A673 (cell line): Measurements from ENCODE around the gene RAN. TPM values are rescaled to one million over a fixed set of nuclear protein-coding genes. Genes with fewer than 3 reads are reported as not detected.

Experiments used
- BruUV-seq: library from RNA; stranded (reverse); fragments of 400-500 nt; replicated peaks from 2 replicates; lab custom pipeline; 2021; lab: Mats Ljungman, UMichigan
- CTCF ChIA-PET: fragments of 300-600 bp; sonication (Branson Sonifier 250); formaldehyde crosslinking; loops from one replicate; lab custom pipeline; 2022; ENCODE audit warnings: antibody characterized with exemption; lab: Charles Lee
- POLR2A ChIA-PET: fragments of 300-600 bp; sonication (Branson Sonifier 250); formaldehyde crosslinking; loops from one replicate; lab custom pipeline; 2022; ENCODE audit warnings: antibody characterized with exemption; ENCODE audit not compliant: low non-redundant PET; lab: Charles Lee
- DNase-seq: peaks from one replicate; pipeline ENCODE4 v3.0.0-alpha.2; 2015; ENCODE audit warnings: low spot score
- H3K27ac ChIP-seq: fragments of 200-600 bp; sonication (generic); 2 replicates; pipeline ENCODE4 v1.5.1; 2016; ENCODE audit warnings: mixed run types, low read depth, mild to moderate bottlenecking, mixed read lengths, antibody characterized with exemption, low read length; ENCODE audit not compliant: poor library complexity, severe bottlenecking
- H3K27me3 ChIP-seq: fragments of 200-600 bp; sonication (generic); replicated peaks from 2 replicates; pipeline ENCODE4 v1.6.1; 2017; ENCODE audit warnings: mixed run types, low read depth, mild to moderate bottlenecking, mixed read lengths, antibody characterized with exemption, low read length; ENCODE audit not compliant: insufficient read depth, poor library complexity
- H3K36me3 ChIP-seq: fragments of 200-600 bp; sonication (generic); 2 replicates; pipeline ENCODE4 v1.6.1; 2016; ENCODE audit warnings: mixed run types, mild to moderate bottlenecking, mixed read lengths, antibody characterized with exemption, low read length; ENCODE audit not compliant: insufficient read depth, poor library complexity, severe bottlenecking
- H3K4me1 ChIP-seq: fragments of 200-600 bp; sonication (generic); 2 replicates; pipeline ENCODE4 v1.6.1; 2017; ENCODE audit warnings: mixed run types, mild to moderate bottlenecking, mixed read lengths, antibody characterized with exemption, low read length; ENCODE audit not compliant: insufficient read depth, poor library complexity, severe bottlenecking
- H3K4me3 ChIP-seq: fragments of 200-600 bp; sonication (generic); 2 replicates; pipeline ENCODE4 v1.5.1; 2016; ENCODE audit warnings: low read depth, mixed run types, mild to moderate bottlenecking, mixed read lengths, low read length; ENCODE audit not compliant: poor library complexity, severe bottlenecking
- H3K9me3 ChIP-seq: fragments of 200-600 bp; sonication (generic); 2 replicates; pipeline ENCODE4 v1.6.1; 2016; ENCODE audit warnings: mixed run types, low read depth, mild to moderate bottlenecking, mixed read lengths, antibody characterized with exemption, low read length; ENCODE audit not compliant: poor library complexity, severe bottlenecking
- EZH2 ChIP-seq: fragments of 200-600 bp; sonication (generic); IDR thresholded peaks from 2 replicates; pipeline ENCODE4 v1.6.1; 2017; ENCODE audit warnings: borderline replicate concordance, low read depth, mild to moderate bottlenecking, mixed read lengths, antibody characterized with exemption, low read length; ENCODE audit not compliant: poor library complexity, severe bottlenecking
- intact Hi-C: fragments of 100-400 bp; cut with micrococcal nuclease; formaldehyde crosslinking; loops from one replicate; pipeline ENCODE4 v1.10.0; 2022; ENCODE audit not compliant: unreplicated experiment
- total RNA-seq: library from RNA; stranded (reverse); gene quantifications from 2 replicates; pipeline ENCODE4 v1.2.3, GENCODE V29; 2021
- TF ChIP-seq, protein P1 (sequence below): fragments of 300-800, 200-600 bp; sonication (generic); conservative IDR thresholded peaks from 2 replicates; pipeline ENCODE4 v1.5.1; 2017; ENCODE audit warnings: low read depth, mild to moderate bottlenecking, antibody characterized with exemption, low read length, moderate library complexity, mixed read lengths

RAN gene
- total RNA-seq, 1 experiment from 2014 or later = 1,894 TPM

DNA sequence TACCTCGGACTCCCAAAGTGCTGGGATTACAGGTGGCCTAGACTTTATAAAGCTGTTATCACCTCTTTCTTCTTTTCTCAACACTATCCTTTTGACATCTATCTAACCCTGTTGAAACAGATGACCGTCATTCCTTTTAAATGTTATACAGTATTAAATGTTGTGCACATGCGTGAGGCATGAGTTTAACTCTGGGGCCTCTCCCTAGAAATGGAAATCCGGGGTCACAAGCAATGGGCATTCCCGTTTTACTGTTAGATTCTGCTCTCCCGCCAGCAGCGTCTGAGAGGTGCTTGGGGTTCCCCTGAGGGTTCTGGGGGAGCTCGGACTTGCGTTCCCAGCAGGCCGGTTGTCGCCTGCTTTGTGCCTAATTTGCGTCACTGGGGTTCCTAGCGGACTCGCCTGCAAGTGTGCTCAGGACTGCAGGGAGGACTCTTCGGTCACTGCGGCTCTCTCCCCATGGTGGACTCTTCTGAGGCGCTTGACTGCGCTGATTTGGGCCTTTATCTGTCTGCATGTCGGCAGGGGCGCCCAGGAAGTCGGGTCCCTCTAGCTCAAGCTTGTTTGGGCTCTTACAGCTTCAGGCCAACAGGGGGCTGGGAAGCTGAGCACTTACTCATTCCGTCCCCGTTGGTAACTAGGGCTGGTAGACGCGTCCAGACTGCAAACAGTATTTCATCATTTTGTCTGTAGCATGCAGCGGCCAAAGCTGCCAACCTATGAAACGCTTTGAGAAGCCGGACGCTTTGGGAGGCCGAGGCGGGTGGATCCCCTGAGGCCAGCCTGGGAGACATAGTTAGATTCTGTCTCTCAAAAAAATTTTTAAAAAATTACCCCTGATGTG lies 1.2 kb upstream of the RAN start:
- H3K27me3 ChIP-seq = no peaks in the 10 kb centered on the region
- H3K4me3 ChIP-seq = peak overlapping the region; percentile 53
- no peak for TF ChIP-seq EZH2
- TF ChIP-seq, protein P1, sequence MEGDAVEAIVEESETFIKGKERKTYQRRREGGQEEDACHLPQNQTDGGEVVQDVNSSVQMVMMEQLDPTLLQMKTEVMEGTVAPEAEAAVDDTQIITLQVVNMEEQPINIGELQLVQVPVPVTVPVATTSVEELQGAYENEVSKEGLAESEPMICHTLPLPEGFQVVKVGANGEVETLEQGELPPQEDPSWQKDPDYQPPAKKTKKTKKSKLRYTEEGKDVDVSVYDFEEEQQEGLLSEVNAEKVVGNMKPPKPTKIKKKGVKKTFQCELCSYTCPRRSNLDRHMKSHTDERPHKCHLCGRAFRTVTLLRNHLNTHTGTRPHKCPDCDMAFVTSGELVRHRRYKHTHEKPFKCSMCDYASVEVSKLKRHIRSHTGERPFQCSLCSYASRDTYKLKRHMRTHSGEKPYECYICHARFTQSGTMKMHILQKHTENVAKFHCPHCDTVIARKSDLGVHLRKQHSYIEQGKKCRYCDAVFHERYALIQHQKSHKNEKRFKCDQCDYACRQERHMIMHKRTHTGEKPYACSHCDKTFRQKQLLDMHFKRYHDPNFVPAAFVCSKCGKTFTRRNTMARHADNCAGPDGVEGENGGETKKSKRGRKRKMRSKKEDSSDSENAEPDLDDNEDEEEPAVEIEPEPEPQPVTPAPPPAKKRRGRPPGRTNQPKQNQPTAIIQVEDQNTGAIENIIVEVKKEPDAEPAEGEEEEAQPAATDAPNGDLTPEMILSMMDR = peak; percentile 57
- H3K9me3 ChIP-seq = no peaks in the 10 kb centered on the region
- H3K27ac ChIP-seq = peak overlapping the region; percentile 88
- ChIA-PET CTCF (interaction anchor here (0.5 to 1.0 kb wide), 2 partner anchors 39 to 44 kb away, joined by 3 to 4 read pairs; no protein-coding TSS in a partner anchor), POLR2A (no interaction called here)
- peaks cover 19% of the 10 kb centered on the region for H3K4me1 ChIP-seq
- peak; percentile 89 for DNase-seq
- H3K36me3 ChIP-seq = peaks cover 31% of the 10 kb centered on the region
- BruUV-seq = no TSS peak
- intact Hi-C loops = loop anchor here (5.0 kb wide), 1 partner anchor 33 kb away; the partner anchor contains the start of gene STX2

DNA sequence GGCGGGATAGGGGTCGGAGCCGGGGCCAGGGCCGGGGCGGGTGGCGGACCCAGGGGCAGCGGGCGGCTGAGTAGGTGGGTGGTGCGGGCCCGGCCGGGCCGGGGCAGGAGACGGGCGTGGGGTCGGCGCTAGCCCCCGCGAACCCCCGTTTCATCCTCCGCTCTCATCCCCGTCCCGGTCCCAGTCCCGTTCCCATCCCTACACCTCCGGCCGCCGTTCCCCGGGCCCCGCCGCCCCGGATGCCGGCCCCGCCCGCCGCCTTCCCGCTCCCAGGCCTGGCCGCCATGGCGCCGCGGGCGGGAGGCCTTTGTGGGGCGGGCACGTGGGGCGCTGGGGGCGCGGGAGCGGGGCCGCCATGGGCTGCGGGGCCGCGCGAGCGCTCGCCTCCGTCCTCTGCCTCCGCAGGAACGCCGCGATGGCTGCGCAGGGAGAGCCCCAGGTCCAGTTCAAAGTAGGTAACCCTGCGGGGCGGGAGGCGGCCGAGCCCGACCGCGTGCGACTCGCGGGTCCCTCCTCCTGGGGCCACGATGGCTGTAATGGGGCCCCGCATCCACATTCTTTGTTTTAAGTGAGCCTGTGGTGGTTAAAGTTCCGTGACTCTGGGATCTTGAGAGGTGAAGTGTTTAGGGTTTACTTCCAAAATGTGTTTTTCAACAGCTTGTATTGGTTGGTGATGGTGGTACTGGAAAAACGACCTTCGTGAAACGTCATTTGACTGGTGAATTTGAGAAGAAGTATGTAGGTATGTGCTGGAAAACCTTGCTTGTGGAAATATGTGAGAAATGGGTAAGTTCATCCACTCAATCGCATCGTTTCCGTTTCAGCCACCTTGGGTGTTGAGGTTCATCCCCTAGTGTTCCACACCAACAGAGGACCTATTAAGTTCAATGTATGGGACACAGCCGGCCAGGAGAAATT lies 572 bp downstream of the RAN start:
- TF ChIP-seq, protein P1 = no peak
- no peak for TF ChIP-seq EZH2
- intact Hi-C loops = loop anchor here (5.0 kb wide), 1 partner anchor 35 kb away; the partner anchor contains the start of gene STX2
- H3K36me3 ChIP-seq = peaks cover 49% of the 10 kb centered on the region
- H3K27ac ChIP-seq = peak overlapping the region; percentile 96
- H3K4me3 ChIP-seq = peak overlapping the region; percentile 66
- peak; percentile 54 for DNase-seq
- H3K4me1 ChIP-seq = peaks cover 19% of the 10 kb centered on the region
- no peaks in the 10 kb centered on the region for H3K9me3 ChIP-seq
- no TSS peak for BruUV-seq
- H3K27me3 ChIP-seq = no peaks in the 10 kb centered on the region
- POLR2A ChIA-PET = no interaction called here
- CTCF ChIA-PET = no interaction called here

DNA sequence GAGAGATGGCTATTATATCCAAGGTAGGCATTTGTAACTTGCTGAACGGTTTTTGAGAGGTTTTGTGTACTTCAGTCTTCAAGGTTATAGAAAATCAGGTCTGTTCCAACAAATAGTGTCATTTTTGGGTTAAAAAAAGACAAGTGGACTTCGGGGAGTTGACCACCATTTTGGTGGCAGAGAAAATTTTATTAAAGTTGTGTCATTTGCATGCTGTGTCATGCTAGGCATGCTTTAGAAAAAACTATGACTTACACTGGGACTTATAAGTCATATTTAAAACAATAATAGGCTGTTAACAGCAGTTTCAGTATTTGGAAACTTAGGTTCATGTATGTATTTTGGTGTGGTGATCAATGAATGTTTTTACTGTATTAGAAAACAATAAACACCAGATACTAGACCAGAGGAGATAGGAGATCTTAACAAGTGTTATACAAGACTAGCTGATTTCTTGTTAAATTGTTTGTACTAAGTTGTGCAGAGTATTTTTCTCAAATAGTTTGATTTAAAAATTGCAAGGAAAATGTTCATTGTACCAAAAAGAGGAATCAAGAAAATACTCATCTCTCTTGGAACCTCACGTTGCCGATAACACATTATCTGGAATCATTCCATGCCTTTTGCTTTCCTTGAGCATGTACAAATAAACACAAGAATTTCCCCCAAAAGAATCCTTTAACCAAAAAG lies 1.4 kb downstream of the RAN start:
- TF ChIP-seq EZH2 = no peak
- TF ChIP-seq, protein P1 = no peak
- POLR2A ChIA-PET = interaction anchor here (0.6 kb wide), 1 partner anchor 38 kb away, joined by 5 read pairs; no protein-coding TSS in a partner anchor
- Histone ChIP-seq H3K4me3 (peak overlapping the region; percentile 66), H3K4me1 (peaks cover 19% of the 10 kb centered on the region), H3K27ac (peak overlapping the region; percentile 96), H3K36me3 (peaks cover 53% of the 10 kb centered on the region), H3K9me3 (no peaks in the 10 kb centered on the region), H3K27me3 (no peaks in the 10 kb centered on the region)
- CTCF ChIA-PET = no interaction called here
- TSS peak; percentile 48 for BruUV-seq
- intact Hi-C loops = loop anchor here (5.0 kb wide), 1 partner anchor 36 kb away; the partner anchor contains the start of gene STX2
- DNase-seq = no peak
